ENCODE data around the gene COX19. TPM values are rescaled to one million over a fixed set of nuclear protein-coding genes. Genes with fewer than 3 reads are reported as not detected.

Gene COX19
- polyA plus RNA-seq, 3 donors, result 7.4 to 15.0 (median 7.6) TPM

DNA sequence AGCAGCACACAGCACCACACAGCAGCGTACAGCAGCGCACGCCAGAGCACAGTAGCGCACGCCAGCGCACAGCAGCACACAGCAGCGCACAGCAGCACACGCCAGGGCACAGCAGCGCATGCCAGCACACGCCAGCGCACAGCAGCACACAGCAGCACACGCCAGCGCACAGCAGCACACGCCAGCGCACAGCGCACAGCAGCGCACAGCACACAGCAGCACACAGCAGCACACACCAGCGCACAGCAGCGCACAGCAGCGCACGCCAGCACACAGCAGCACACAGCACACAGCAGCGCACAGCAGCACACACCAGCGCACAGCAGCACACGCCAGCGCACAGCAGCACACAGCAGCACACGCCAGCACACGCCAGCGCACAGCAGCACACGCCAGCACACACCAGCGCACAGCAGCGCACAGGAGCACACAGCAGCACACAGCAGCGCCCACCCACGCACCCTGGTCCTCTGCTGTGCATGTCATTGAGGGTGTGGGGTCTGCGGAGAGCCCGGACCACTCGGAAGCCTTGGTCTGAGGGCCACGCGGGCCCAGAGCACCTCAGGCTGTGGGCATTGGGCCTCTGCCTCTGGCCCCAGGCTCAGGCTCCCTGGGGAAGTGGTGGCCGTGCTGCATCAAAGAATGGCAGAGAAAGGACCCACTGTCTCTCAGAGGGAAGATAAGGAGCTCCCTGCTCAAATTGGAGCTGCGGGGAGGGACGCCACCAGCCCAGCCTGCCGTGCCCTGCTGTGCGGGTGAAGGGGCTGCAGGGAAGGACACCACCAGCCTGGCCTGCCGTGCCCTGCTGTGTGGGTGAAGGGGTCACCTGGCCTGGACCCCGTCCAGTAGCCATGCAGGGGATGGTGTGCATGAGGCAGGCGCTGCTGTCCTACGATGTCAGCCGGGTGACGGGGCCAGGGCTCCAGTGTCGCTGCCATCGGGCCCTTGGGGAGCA is 41.5 kb upstream of the COX19 start:
- H3K27ac ChIP-seq (ENCODE audit: low read depth in 1 of 2, low read length in 2 of 2), result no peak overlapping the region
- peaks cover 0 to 7% (median 3%) of the 10 kb centered on the region in 3 donors for H3K27me3 Mint-ChIP-seq (ENCODE audit: low read depth in 3 of 3)
- peaks cover 0 to 9% of the 10 kb centered on the region in 2 donors for H3K36me3 ChIP-seq (replicated peaks in 1 of 2; ENCODE audit: control insufficient read depth in 1 of 2, insufficient read depth in 2 of 2, low read length in 2 of 2)
- peaks cover 17 to 32% (median 24%) of the 10 kb centered on the region in 7 donors for H3K9me3 Mint-ChIP-seq
- no peak overlapping the region for H3K4me2 ChIP-seq (replicated peaks; ENCODE audit: extremely low read depth, low read length, poor library complexity, severe bottlenecking)
- no peaks in the 10 kb centered on the region for H3K27me3 ChIP-seq (ENCODE audit: control insufficient read depth in 2 of 2, insufficient read depth in 2 of 2, low read length in 2 of 2)
- 97% methylated on average over 34 of the region's 51 CpGs for WGBS (ENCODE audit: insufficient coverage)
- H3K4me1 Mint-ChIP-seq, result no peaks in the 10 kb centered on the region
- intact Hi-C loops (cut with micrococcal nuclease), result no loop called here
- no peak overlapping the region for H3K4me3 ChIP-seq (replicated peaks in 1 of 3; ENCODE audit: low read depth in 2 of 3, low read length in 3 of 3)
- peak overlapping the region in 1 of 7 donors; percentile 45 for H3K27ac Mint-ChIP-seq
- no peak overlapping the region for H3K4me3 Mint-ChIP-seq
- DNase-seq, result no peak
- H3K9me3 ChIP-seq (replicated peaks in 1 of 2; ENCODE audit: control insufficient read depth in 1 of 2, insufficient read depth in 1 of 2, low read length in 2 of 2), result peaks cover 15 to 22% of the 10 kb centered on the region in 2 donors
- TF ChIP-seq, protein P1, sequence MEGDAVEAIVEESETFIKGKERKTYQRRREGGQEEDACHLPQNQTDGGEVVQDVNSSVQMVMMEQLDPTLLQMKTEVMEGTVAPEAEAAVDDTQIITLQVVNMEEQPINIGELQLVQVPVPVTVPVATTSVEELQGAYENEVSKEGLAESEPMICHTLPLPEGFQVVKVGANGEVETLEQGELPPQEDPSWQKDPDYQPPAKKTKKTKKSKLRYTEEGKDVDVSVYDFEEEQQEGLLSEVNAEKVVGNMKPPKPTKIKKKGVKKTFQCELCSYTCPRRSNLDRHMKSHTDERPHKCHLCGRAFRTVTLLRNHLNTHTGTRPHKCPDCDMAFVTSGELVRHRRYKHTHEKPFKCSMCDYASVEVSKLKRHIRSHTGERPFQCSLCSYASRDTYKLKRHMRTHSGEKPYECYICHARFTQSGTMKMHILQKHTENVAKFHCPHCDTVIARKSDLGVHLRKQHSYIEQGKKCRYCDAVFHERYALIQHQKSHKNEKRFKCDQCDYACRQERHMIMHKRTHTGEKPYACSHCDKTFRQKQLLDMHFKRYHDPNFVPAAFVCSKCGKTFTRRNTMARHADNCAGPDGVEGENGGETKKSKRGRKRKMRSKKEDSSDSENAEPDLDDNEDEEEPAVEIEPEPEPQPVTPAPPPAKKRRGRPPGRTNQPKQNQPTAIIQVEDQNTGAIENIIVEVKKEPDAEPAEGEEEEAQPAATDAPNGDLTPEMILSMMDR (IDR thresholded peaks at IDR 0.05), result no peak
- H3K79me2 ChIP-seq (ENCODE audit: insufficient read depth, low read length), result peaks cover 7% of the 10 kb centered on the region
- H3K4me1 ChIP-seq (ENCODE audit: control insufficient read depth in 1 of 2, insufficient read depth in 2 of 2, low read length in 2 of 2), result no peaks in the 10 kb centered on the region
- H4K20me1 ChIP-seq (ENCODE audit: insufficient read depth, low read length), result peaks cover 71% of the 10 kb centered on the region
- H2AFZ ChIP-seq (ENCODE audit: insufficient read depth, low read depth, low read length, poor library complexity, severe bottlenecking), result no peak overlapping the region
- H3K9ac ChIP-seq (ENCODE audit: insufficient read depth, low read length, poor library complexity, severe bottlenecking), result no peak overlapping the region
- H3K36me3 Mint-ChIP-seq, result peaks cover 11 to 25% of the 10 kb centered on the region in 2 donors

DNA sequence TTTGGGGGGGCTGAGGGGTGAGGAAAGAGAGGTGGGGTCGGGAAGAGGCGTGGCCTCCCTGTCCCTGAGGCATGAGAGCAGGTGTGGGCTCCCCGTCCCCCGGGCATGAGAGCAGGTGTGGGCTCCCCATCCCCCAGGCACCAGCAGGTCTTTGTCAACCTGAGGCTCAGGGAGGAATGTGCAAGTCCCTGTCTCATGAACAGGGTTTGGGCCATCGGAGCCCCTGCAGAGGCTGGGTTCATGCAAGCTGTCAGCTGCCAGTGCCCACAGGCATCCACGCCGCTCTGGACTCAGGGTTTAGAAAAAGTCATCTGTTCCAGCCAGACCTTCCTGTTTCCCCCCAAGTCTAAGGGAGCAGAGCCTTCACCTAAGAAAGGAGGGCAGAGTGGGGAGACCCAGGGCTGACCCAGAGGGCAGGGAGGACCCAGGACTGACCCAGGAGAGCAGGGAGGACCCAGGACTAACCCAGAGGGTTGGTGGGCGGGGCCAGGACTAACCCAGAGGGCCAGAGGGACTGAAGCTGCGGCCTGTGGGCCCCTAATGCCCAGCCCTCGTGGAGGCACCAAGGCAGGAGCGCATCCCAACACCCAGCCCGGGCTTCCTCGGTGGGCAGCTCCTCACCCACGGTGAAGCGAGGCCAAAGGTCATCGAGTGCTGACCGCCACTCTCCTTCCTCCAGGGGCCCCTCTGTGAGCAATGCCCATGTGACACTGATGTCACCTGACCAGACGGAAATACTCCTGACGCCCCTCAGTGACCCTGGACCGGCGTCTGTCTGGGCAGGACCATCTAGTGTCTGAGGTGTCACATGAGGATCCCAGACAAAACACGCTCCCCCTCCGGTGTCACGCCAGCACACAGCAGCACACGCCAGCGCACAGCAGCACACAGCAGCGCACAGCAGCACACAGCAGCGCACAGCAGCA is 40.1 kb upstream of the COX19 start:
- H3K27me3 Mint-ChIP-seq (ENCODE audit: low read depth in 3 of 3), result peaks cover 0 to 7% (median 2%) of the 10 kb centered on the region in 3 donors
- WGBS (ENCODE audit: insufficient coverage), result 87% methylated on average over 24 of the region's 28 CpGs
- no peak for DNase-seq
- TF ChIP-seq, protein P1 (IDR thresholded peaks at IDR 0.05), result no peak
- Histone ChIP-seq H3K36me3 (replicated peaks in 1 of 2; ENCODE audit: control insufficient read depth in 1 of 2, insufficient read depth in 2 of 2, low read length in 2 of 2) (no peaks in the 10 kb centered on the region), H3K9ac (ENCODE audit: insufficient read depth, low read length, poor library complexity, severe bottlenecking) (no peak overlapping the region), H3K9me3 (replicated peaks in 1 of 2; ENCODE audit: control insufficient read depth in 1 of 2, insufficient read depth in 1 of 2, low read length in 2 of 2) (peaks cover under 1 to 8% of the 10 kb centered on the region in 2 donors), H3K27ac (ENCODE audit: low read depth in 1 of 2, low read length in 2 of 2) (no peak overlapping the region), H3K79me2 (ENCODE audit: insufficient read depth, low read length) (no peaks in the 10 kb centered on the region), H4K20me1 (ENCODE audit: insufficient read depth, low read length) (peaks cover 67% of the 10 kb centered on the region), H2AFZ (ENCODE audit: insufficient read depth, low read depth, low read length, poor library complexity, severe bottlenecking) (no peak overlapping the region), H3K4me3 (replicated peaks in 1 of 3; ENCODE audit: low read depth in 2 of 3, low read length in 3 of 3) (no peak overlapping the region), H3K4me2 (replicated peaks; ENCODE audit: extremely low read depth, low read length, poor library complexity, severe bottlenecking) (no peak overlapping the region), H3K4me1 (ENCODE audit: control insufficient read depth in 1 of 2, insufficient read depth in 2 of 2, low read length in 2 of 2) (no peaks in the 10 kb centered on the region), H3K27me3 (ENCODE audit: control insufficient read depth in 2 of 2, insufficient read depth in 2 of 2, low read length in 2 of 2) (no peaks in the 10 kb centered on the region)
- peaks cover 5 to 13% of the 10 kb centered on the region in 2 donors for H3K36me3 Mint-ChIP-seq
- peaks cover 5 to 18% (median 12%) of the 10 kb centered on the region in 7 donors for H3K9me3 Mint-ChIP-seq
- intact Hi-C loops (cut with micrococcal nuclease), result no loop called here
- no peak overlapping the region for H3K27ac Mint-ChIP-seq
- peaks cover 3% of the 10 kb centered on the region for H3K4me1 Mint-ChIP-seq
- H3K4me3 Mint-ChIP-seq, result no peak overlapping the region

Data from CD14-positive monocyte (primary cell).